ENCODE results near the gene ANKRD53. TPM values are rescaled to one million over a fixed set of nuclear protein-coding genes. Genes with fewer than 3 reads are reported as not detected.

ANKRD53 gene
- total and polyA plus RNA-seq, 4 donors, result 0.63 to 2.5 (median 0.76) TPM

DNA sequence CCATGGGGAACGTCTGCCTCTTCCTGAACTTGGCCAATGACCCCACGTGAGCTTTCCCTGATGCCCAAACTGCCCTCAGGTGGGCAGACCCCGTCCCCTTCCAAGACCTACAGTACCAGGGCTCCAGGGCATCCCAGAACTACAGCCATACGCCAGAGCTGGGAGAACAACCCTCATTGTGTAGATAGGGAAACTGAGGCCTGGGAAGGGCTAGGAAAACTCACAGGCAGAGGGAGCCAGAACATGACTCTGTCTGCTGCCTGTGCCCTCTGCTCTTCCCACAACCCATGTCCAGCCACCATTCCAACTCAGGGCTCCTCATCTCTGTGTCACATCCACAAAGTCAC is 16.8 kb upstream of the ANKRD53 start:
- peaks cover 0 to 20% (median 12%) of the 10 kb centered on the region in 3 donors for H3K27me3 ChIP-seq (ENCODE audit: control insufficient read depth in 3 of 3, insufficient read depth in 3 of 3, low read length in 2 of 3)
- H3K27ac ChIP-seq (ENCODE audit: low read depth in 1 of 2, low read length in 1 of 2), result no peak overlapping the region
- WGBS, 2 donors, result 83 to 90% methylated on average over 4 of the region's 4 CpGs
- H3K9ac ChIP-seq (ENCODE audit: insufficient read depth in 1 of 2, low read length in 2 of 2), result no peak overlapping the region
- H3K4me1 ChIP-seq (ENCODE audit: control insufficient read depth in 5 of 5, insufficient read depth in 5 of 5, low read length in 5 of 5), result peaks cover 0 to 8% (median 0%) of the 10 kb centered on the region in 5 donors
- TF ChIP-seq, protein P1, sequence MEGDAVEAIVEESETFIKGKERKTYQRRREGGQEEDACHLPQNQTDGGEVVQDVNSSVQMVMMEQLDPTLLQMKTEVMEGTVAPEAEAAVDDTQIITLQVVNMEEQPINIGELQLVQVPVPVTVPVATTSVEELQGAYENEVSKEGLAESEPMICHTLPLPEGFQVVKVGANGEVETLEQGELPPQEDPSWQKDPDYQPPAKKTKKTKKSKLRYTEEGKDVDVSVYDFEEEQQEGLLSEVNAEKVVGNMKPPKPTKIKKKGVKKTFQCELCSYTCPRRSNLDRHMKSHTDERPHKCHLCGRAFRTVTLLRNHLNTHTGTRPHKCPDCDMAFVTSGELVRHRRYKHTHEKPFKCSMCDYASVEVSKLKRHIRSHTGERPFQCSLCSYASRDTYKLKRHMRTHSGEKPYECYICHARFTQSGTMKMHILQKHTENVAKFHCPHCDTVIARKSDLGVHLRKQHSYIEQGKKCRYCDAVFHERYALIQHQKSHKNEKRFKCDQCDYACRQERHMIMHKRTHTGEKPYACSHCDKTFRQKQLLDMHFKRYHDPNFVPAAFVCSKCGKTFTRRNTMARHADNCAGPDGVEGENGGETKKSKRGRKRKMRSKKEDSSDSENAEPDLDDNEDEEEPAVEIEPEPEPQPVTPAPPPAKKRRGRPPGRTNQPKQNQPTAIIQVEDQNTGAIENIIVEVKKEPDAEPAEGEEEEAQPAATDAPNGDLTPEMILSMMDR (IDR thresholded peaks at IDR 0.05; ENCODE audit: control extremely low read depth, extremely low read depth), result no peak
- H3K9me3 ChIP-seq (ENCODE audit: control insufficient read depth in 4 of 4, insufficient read depth in 3 of 4, low read length in 3 of 4), result no peaks in the 10 kb centered on the region
- ATAC-seq (ENCODE audit: insufficient read depth, low FRiP score), result no peak
- H3K4me3 ChIP-seq, result no peak overlapping the region
- no peaks in the 10 kb centered on the region for H3K36me3 ChIP-seq (ENCODE audit: control insufficient read depth in 4 of 4, insufficient read depth in 4 of 4, low read length in 4 of 4)
- no peak for DNase-seq

DNA sequence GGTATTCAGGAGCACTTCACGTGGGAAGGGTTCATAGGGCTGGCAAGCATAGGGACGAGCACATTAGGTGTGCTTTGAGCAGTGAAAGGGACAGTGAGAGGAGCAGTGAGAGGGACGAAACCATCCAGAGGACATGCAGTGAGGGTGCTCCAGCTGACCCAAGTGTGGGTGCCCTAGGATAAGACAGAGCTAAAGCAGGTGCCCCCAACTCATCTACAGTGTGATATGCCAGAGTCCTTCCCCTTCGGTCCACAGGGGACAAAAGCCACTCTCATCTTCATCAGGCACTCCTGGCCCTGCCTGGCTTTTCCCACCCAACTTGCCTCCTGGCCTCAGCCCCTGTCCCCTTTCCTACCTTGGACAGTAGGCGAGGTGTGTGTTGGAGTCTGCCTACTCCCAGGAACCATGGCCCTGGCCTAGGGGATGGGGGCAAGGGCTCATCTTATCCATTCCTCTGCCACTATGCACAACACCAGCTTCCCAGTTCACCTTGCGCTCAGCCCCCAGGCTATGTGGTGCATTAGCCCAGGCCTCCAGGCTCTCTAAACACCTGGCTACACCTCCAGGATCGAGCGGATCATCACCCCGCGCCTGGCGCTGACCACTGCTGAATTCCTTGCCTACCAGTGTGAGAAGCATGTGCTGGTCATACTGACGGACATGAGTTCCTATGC is 16.1 kb upstream of the ANKRD53 start:
- Histone ChIP-seq H3K4me3 (no peak overlapping the region), H3K27ac (ENCODE audit: low read depth in 1 of 2, low read length in 1 of 2) (no peak overlapping the region), H3K27me3 (ENCODE audit: control insufficient read depth in 3 of 3, insufficient read depth in 3 of 3, low read length in 2 of 3) (peaks cover 0 to 27% (median 12%) of the 10 kb centered on the region in 3 donors), H3K36me3 (ENCODE audit: control insufficient read depth in 4 of 4, insufficient read depth in 4 of 4, low read length in 4 of 4) (no peaks in the 10 kb centered on the region), H3K9ac (ENCODE audit: insufficient read depth in 1 of 2, low read length in 2 of 2) (no peak overlapping the region), H3K9me3 (ENCODE audit: control insufficient read depth in 4 of 4, insufficient read depth in 3 of 4, low read length in 3 of 4) (no peaks in the 10 kb centered on the region), H3K4me1 (ENCODE audit: control insufficient read depth in 5 of 5, insufficient read depth in 5 of 5, low read length in 5 of 5) (peaks cover 0 to 8% (median 0%) of the 10 kb centered on the region in 5 donors)
- TF ChIP-seq, protein P1 (IDR thresholded peaks at IDR 0.05; ENCODE audit: control extremely low read depth, extremely low read depth), result no peak
- DNase-seq (no peak), ATAC-seq (ENCODE audit: insufficient read depth, low FRiP score) (no peak)
- WGBS, 2 donors, result 77 to 87% methylated on average over 12 of the region's 12 CpGs

DNA sequence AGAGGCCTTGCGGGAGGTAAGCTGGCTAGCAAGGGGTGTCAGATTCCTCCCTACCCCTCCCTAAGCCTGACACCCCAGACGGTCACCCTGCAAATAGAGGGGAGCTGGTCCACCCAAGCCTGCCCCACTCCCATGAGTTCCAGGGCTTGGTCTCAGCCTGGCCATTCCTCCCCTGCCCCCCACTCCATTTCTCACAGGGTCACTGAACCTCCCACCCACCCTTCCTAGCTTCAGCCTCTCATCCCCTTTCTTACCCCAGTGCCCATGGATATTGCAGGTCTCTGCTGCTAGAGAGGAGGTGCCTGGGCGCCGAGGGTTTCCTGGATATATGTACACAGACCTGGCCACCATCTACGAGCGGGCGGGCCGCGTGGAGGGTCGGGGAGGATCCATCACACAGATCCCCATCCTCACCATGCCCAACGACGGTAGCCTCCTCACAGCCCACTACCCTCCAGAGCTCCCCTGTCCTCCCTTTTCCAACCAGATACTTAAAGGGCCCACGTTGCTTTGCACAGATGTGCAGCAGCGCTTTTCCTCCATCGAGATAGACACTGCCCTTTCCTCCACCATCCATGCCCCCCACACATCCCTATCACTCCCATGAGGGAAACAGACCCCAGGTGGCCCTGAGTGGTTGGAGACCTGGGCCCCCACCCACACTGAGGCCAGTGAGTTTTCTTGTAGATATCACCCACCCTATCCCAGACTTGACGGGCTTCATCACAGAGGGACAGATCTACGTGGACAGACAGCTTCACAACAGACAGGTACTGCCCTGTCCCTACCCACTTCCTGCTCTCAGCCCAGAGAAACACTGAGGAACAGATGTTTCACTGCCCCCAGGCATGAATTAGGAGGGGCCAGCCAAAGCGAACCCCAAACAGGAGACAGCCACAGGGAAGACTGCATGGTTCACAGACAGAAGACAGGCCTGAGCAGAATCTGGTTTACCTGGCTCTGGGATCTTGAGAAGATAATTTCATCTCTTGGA is 15.2 kb upstream of the ANKRD53 start:
- DNase-seq, result no peak
- ATAC-seq (ENCODE audit: insufficient read depth, low FRiP score), result no peak

More for the DNA sequence above, 15.2 kb upstream of the ANKRD53 start:
- Histone ChIP-seq H3K36me3 (ENCODE audit: control insufficient read depth in 4 of 4, insufficient read depth in 4 of 4, low read length in 4 of 4) (no peaks in the 10 kb centered on the region), H3K4me3 (no peak overlapping the region), H3K27me3 (ENCODE audit: control insufficient read depth in 3 of 3, insufficient read depth in 3 of 3, low read length in 2 of 3) (peaks cover 0 to 34% (median 12%) of the 10 kb centered on the region in 3 donors), H3K9me3 (ENCODE audit: control insufficient read depth in 4 of 4, insufficient read depth in 3 of 4, low read length in 3 of 4) (no peaks in the 10 kb centered on the region), H3K27ac (ENCODE audit: low read depth in 1 of 2, low read length in 1 of 2) (no peak overlapping the region), H3K9ac (ENCODE audit: insufficient read depth in 1 of 2, low read length in 2 of 2) (no peak overlapping the region), H3K4me1 (ENCODE audit: control insufficient read depth in 5 of 5, insufficient read depth in 5 of 5, low read length in 5 of 5) (peaks cover 0 to 8% (median 0%) of the 10 kb centered on the region in 5 donors)
- TF ChIP-seq, protein P1 (IDR thresholded peaks at IDR 0.05; ENCODE audit: control extremely low read depth, extremely low read depth), result no peak
- 68 to 76% methylated on average over 18 of the region's 18 CpGs for WGBS, 2 donors

Data from lung (tissue), 12 donors.